GM12801 (cell line): ENCODE results near the gene RNF126.

Source experiments
- CTCF ChIP-seq: IDR thresholded peaks from one replicate; pipeline ENCODE4 v1.5.1; 2011; ENCODE audit warnings: control low read depth; ENCODE audit not compliant: insufficient read length; ENCODE audit errors: extremely low read depth

The RNF126 gene

GRCh38 chr19:703651-704446 is 40.8 kb upstream of the RNF126 start:
- no peak for TF ChIP-seq CTCF

- no peak for TF ChIP-seq CTCF
Observed at GRCh38 chr19:703329-703650, 40.3 kb upstream of the RNF126 start.

- no peak for TF ChIP-seq CTCF
Observed at GRCh38 chr19:695352-695949, 32.4 kb upstream of the RNF126 start, which contains the start of gene PRSS57. Gene PRSS57, minus strand, starts transcription at chr19:695452. Its CDS starts 22 bp downstream, at chr19:695430.

DNA sequence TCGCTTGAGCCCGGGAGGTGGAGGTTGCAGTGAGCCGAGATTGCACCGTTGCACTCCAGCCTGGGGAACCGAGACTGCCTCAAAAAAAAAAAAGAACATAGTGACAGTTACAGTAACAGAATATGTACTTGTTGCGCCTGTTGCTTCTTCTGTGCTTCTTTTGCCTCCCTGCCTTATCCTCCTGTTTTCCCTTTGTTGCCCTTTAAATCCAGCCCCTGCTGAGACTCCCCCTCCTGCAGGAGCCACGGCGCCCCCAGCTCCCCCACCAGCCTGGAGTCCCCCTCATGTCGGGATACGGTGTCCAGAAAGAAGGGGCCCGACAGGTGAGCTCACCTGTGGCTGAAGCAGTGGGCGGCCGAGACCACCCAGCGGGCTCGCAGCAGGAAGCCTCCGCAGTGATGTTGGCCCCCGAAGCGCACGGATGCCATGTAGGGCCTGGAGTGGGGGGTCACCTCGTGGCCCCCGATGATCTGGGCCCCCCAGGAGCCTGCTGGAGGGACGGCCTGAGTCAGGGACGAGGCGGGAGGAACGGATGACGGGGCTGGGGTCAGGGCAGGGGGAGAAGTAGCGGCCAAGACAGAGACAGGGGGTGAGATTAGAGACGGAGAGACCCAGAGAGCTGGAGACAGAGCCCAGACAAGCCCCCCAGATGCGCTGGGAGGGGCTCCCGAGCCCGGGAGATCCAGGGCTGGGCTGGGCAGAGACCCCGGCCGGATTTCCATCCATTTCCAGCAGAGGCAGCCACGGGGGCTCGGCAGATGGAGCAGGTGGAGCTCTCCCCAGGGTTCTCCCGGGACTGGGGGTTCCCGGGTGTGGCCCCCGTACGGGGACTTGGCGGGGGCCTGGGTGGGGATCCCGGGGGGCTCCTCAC is 31.7 kb upstream of the RNF126 start:
- TF ChIP-seq CTCF: no peak

DNA sequence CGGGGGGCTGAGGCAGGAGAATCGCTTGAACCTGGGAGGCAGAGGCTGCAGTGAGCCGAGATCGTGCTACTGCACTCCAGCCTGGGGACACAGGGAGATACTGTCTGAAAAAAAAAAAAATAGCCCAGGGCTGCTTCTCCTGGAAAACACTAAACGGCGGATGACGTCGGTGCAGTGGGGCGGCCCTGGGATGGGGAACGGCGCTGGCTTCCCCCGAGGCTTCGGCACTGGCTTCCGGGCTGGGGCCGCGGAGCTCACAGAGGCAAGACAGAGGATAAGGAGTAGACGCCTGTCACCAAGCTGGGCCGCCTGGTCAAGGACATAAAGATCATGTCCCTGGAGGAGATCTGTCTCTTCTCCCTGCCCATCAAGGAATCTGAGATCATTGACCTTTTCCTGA is 27.2 kb upstream of the RNF126 start:
- TF ChIP-seq CTCF: no peak

- no peak for TF ChIP-seq CTCF
Observed at GRCh38 chr19:688992-689391, 26.0 kb upstream of the RNF126 start.

- no peak for TF ChIP-seq CTCF
Observed at GRCh38 chr19:688214-688613, 25.2 kb upstream of the RNF126 start.
